ENCODE results near the gene BCHE.

The BCHE gene

DNA sequence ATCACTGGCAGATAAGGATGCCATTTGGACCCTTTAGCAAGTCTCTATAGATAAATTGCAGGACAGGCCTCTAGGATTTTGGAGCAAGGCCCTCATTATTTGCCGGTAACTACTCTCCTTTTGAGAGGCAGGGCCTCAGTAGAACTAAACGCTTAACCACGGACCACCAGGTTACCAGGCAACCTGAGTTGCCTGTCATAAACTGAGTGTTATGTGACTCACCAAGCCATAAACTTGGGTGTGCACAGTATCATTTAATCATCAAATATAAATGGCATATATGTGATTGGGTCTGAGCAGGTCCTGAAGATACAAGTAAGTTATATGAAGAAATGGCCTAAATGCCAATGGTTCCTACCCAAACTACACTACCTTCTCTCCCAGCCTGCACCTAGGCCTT lies 93.2 kb downstream of the BCHE start:
- Histone ChIP-seq H3K27ac (no peak overlapping the region), H3K36me3 (no peaks in the 10 kb centered on the region), H3K4me2 (no peak overlapping the region), H4K20me1 (no peaks in the 10 kb centered on the region), H3K9me3 (replicated peaks in 1 of 11) (no peaks in the 10 kb centered on the region), H3K4me1 (no peaks in the 10 kb centered on the region), H3K27me3 (no peaks in the 10 kb centered on the region), H3K4me3 (no peak overlapping the region), H3K9ac (no peak overlapping the region)
- TF ChIP-seq Cebpa-rat (IDR thresholded peaks at IDR 0.05), result no peak

DNA sequence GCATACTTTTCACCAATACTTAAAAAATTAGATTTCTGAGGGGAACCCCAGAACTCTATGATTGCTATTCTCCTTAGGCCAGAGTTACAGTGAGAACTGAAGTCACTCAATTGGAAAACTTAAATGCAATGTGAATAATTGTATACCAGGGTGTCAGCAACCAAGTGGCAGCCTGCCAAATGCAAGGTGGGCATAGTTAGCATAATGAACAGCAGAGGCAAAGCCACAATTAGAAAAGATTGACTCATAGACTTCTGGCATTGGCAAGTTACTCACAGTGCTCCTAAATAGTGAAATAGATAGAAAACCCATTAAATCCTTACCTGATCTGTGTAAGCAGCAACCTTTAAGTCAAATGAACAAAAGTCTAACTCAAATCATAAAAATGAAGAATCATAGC lies 94.9 kb downstream of the BCHE start:
- H3K9me3 ChIP-seq (replicated peaks in 1 of 11), result no peaks in the 10 kb centered on the region

DNA sequence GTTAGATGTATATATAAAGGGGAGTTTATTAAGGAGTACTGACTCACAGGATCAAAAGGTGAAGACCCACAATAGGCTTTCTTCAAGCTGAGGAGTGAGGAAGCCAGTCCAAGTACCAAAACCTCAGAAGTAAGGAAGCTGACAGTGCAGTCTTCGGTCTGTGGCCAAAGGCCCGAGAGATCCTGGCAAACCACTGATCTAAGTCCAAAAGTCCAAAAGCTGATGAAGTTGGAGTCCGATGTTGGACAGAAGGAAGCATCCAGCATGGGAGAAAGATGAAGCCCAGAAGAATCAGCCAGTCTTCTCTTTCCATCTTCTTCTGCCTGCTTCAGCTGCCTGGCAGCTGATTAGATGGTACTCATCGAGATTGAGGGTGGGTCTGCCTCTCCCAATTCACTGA lies 107.5 kb downstream of the BCHE start:
- Histone ChIP-seq H3K36me3 (no peaks in the 10 kb centered on the region), H4K20me1 (no peaks in the 10 kb centered on the region), H3K9me3 (replicated peaks in 1 of 11) (no peaks in the 10 kb centered on the region), H3K9ac (no peak overlapping the region), H3K27me3 (no peaks in the 10 kb centered on the region), H3K4me1 (peaks cover 0 to 1% (median 0%) of the 10 kb centered on the region in 10 experiments; a peak in 2 of 20 replicates), H3K4me3 (no peak overlapping the region), H3K4me2 (no peak overlapping the region), H3K27ac (no peak overlapping the region)
- TF ChIP-seq Cebpa-rat (IDR thresholded peaks at IDR 0.05), result no peak

More for the DNA sequence above, 94.9 kb downstream of the BCHE start:
- H3K27me3 ChIP-seq, result no peaks in the 10 kb centered on the region
- no peaks in the 10 kb centered on the region for H3K4me1 ChIP-seq
- H4K20me1 ChIP-seq, result no peaks in the 10 kb centered on the region
- no peak for TF ChIP-seq Cebpa-rat (IDR thresholded peaks at IDR 0.05)
- H3K27ac ChIP-seq, result no peak overlapping the region
- no peak overlapping the region for H3K4me2 ChIP-seq
- H3K9ac ChIP-seq, result no peak overlapping the region
- no peaks in the 10 kb centered on the region for H3K36me3 ChIP-seq
- H3K4me3 ChIP-seq, result no peak overlapping the region

DNA sequence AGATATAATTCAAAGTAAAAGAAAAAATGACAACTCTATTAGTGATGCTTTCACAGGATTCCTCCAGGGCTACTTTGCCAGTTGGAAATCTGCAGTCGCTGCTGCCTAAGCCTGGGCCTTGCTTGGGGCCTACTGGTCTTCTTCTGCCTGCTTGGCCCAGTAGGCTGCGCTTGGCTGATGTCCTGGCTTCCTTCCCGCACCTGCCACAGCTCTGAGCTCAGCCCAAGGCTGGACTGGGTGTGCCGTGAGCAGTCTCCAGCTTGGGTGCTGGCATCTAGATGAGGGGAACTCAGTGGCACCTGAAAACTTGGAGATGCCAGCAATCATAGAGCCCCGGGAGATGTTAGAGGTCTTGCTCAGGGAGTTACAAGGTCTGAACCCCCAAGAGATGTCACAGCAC lies 108.3 kb downstream of the BCHE start:
- no peak overlapping the region for H3K4me3 ChIP-seq
- no peaks in the 10 kb centered on the region for H3K36me3 ChIP-seq
- H4K20me1 ChIP-seq, result no peaks in the 10 kb centered on the region
- no peaks in the 10 kb centered on the region for H3K9me3 ChIP-seq (replicated peaks in 1 of 11)
- H3K27ac ChIP-seq, result no peak overlapping the region
- H3K4me2 ChIP-seq, result no peak overlapping the region
- no peak overlapping the region for H3K9ac ChIP-seq
- no peaks in the 10 kb centered on the region for H3K27me3 ChIP-seq
- H3K4me1 ChIP-seq, result peaks cover 0 to 10% (median 0%) of the 10 kb centered on the region in 10 experiments; a peak in 4 of 20 replicates
- no peak for TF ChIP-seq Cebpa-rat (IDR thresholded peaks at IDR 0.05)

DNA sequence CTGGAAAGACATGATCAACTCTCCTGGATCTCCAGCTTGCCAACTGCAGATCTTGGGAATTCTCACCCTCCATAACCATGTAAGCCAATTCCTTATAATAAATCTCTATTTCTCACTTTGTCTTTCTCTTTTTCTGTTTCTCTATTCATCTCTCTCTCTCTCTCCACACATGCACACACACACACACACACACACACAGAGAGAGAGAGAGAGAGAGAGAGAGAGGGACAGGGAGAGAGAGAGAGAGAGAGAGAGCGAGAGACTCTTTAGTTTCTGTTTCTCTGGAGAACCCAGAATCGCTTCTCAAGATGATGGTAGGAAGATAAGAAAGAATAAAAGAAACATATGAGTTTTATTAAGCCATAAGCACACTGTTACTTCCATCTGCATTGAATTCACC lies 111.9 kb downstream of the BCHE start:
- no peak overlapping the region for H3K9ac ChIP-seq
- H3K36me3 ChIP-seq, result no peaks in the 10 kb centered on the region
- H3K9me3 ChIP-seq (replicated peaks in 1 of 11), result peaks cover 6 to 10% (median 9%) of the 10 kb centered on the region in 11 experiments; a peak in 21 of 22 replicates
- no peak overlapping the region for H3K27ac ChIP-seq
- H3K4me1 ChIP-seq, result peaks cover 0 to 15% (median 0%) of the 10 kb centered on the region in 10 experiments; a peak in 4 of 20 replicates
- H3K27me3 ChIP-seq, result no peaks in the 10 kb centered on the region
- no peak overlapping the region for H3K4me2 ChIP-seq
- H4K20me1 ChIP-seq, result no peaks in the 10 kb centered on the region
- no peak overlapping the region for H3K4me3 ChIP-seq
- TF ChIP-seq Cebpa-rat (IDR thresholded peaks at IDR 0.05), result no peak

Data from BLaER1 treated with 17β-estradiol and CSF1 and Interleukin-3, amounts not matched to agents 10 nM and 100 nM (cell line).